NCI-H748 treated with DMSO at 0.1 percent for 48 hours (cell line): Measurements from ENCODE around the gene RAD9A.
A peak's percentile ranks its signal among the peaks of the same experiment; 100 is the strongest.

Experiments used
- DNase-seq: peaks from one replicate; lab custom pipeline; 2025; lab: John Stamatoyannopoulos, UW

RAD9A gene

DNA sequence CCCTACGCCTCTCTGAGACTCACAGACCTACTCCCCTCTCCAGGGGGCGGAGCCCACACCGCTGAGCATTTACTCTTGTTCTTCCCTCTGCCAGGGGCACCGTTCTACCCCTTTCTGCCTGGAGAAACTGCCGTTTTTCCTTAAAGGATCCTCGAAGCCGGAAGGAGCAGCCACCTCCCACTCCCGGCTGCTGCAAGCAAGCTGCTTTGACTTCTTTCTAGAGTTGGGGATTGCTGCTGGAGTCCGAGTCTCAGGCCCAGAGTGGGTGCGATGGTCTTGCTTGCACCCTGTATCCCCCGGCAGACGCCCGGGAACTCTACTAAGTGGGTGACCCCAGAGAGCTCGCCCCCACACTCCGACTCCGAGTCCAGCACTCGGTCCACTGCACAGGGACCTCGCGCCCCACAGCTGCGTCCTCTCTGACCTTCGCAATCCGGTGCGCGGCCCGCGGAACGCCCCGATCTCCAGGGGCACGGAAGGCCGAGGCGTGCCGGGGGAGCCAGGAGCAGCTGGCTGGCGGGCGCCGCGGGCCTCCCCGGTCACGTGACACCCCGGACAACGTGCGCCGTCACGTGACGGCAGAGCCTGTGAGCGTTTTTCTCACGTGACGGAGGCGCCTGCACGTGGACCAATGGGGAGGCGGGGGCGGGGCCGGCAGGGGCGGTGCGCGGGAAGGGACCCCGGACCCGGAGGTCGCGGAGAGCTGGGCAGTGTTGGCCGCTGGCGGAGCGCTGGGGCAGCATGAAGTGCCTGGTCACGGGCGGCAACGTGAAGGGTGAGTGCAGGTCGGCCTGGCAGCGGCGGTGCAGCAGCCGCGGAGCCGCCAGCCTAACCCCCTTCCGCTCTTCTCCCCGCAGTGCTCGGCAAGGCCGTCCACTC is at the start of gene RAD9A:
TSS of gene RAD9A (plus strand) at position 683 of the 879 bp plus-strand sequence. CDS start at position 742, 59 bp downstream.
- peak; percentile 83 for DNase-seq

GRCh38 chr11:67344264-67344663 is 47.5 kb upstream of the RAD9A start:
- DNase-seq = no peak

DNA sequence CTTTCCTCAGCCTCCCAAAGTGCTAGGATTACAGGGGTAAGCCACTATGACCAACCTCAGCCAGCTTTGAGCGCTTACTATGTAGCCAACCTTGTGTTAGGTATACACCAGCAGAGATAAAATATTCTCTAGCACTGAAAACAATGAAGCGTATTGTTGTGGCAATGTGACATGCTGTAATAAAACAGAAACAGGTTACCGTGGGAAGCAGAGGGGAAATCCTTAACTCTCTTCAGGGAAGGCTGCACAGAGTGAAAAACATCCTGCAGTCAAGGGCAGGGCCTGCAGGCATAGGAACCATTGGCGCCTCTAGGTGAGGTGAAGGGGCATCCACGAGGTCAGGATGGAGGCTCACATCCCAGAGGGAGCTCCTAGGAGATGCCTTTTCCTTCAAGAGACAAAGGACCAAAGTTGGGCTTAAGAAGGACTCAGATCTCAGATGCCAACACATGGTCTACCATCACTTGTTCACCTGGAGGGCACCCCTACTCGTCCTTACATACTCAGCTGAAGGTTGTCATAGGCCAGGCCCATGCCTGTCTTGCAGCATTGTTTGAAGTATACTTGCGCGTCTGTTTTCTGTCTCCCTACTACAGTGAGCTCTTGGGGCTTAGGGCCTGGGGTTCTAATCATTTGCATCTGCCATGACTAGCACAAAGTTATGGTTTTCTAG is 46.4 kb upstream of the RAD9A start:
- DNase-seq = no peak

GRCh38 chr11:67345920-67346819 is 45.6 kb upstream of the RAD9A start:
- peak; percentile 7 for DNase-seq

DNA sequence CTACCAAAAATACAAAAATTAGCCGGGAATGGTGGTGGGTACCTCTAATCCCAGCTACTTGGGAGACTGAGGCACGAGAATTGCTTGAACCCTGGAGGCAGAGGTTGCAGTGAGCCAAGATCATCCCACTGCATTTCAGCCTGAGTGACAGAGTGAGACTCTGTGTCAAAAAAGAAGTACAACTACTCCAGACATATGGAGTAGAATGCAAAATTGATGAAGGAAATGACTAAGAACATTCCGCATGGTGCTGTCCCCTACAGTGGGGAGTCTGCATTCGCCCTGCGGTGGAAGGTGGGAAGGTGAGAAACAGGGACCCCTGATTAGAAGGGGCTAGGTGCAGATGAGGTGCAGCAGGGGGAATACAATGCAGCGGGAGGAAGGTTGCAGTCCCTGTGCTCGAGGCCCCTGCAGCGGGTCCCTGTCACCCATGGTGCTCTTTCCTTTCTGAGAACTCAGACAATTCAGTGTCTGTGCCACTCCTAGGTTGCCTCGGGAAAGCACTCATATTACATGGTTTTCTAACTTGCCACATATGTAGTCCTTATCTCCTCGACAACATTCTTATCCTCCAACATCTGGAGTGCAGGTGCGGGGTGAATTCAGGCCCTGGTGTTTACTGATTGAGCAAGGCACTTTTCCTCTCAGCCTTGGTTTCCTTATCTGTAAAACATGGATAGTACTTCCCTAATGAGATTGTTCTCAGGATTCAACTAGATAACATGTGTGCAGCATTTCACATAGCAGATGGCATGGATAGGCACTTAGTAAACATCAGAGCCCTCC is 43.6 kb upstream of the RAD9A start:
- no peak for DNase-seq

DNA sequence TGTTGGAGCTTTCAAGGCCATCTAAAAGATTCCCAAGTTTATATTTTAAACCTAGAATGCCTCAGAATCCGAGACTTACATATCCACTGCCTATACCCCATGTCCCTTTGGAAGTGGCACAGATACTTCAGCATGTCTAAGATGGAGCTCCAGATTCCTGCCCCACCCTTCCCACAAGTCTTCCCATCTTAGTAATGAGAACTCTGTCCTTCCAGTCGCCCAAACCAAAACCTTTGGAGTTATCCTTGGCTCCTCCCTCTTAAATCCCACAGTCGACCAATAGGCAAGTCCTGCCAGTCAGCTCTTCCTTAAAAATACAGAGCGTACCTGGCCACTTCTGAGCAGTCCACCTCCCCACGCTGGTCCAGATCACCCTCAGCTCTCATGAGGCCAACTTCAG is 42.8 kb upstream of the RAD9A start:
- no peak for DNase-seq

DNA sequence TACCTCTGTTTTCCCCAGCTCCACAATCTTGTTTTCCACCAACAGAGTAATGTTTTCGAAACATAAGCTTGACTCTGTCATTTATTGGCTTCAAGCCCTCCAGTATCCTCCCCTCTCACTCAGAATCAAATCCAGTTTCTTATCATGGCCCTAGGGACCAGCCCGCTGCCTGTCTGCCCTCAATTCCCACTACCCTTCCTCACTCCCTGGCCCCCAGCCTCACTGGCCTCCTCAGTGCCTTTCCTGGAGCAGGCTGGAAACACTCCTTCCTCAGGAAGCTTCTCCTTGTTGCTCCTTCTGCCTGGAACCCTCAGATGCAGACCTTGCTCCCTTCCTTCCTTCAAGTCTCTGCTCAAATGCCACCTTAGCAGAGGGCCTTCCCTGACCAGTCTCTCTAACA is 42.3 kb upstream of the RAD9A start:
- DNase-seq = no peak

GRCh38 chr11:67349928-67350465 is 41.8 kb upstream of the RAD9A start:
- no peak for DNase-seq

DNA sequence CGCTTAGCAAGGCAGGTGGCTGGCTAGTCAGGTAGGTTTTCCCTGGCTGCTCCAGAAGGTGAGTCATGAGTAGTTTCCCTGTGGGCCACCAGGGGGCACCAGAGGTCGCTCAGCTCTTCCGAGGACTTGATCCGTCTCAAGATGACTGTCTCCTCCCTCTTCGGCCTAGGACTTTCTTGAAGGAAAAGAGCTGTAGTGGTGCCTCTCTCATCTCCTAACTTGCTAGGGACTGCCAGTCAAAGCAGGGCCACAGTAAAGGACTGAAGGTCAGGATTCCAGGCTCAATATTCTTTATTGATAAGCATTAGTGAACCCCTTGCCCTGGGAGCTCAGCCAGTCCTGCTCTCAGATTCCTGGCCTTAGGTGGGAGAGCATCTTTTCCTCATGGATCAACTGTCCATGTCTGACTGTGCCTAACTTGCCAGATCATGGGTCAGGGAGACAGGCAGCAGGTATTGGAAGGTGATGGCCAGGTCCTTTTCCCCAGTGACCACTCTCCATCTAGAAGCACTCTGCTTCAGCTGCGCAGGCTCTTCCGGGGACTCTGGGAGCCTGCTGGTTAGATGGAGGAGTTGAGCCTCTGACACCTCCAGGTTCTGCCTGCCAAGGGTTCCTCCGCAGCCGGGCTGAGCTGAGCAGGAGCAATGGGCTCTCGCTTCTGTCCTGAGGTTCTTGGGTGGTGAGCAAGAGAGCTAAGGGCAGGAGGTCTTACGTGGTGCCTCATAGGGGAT is 40.3 kb upstream of the RAD9A start:
- peak; percentile 50 for DNase-seq

DNA sequence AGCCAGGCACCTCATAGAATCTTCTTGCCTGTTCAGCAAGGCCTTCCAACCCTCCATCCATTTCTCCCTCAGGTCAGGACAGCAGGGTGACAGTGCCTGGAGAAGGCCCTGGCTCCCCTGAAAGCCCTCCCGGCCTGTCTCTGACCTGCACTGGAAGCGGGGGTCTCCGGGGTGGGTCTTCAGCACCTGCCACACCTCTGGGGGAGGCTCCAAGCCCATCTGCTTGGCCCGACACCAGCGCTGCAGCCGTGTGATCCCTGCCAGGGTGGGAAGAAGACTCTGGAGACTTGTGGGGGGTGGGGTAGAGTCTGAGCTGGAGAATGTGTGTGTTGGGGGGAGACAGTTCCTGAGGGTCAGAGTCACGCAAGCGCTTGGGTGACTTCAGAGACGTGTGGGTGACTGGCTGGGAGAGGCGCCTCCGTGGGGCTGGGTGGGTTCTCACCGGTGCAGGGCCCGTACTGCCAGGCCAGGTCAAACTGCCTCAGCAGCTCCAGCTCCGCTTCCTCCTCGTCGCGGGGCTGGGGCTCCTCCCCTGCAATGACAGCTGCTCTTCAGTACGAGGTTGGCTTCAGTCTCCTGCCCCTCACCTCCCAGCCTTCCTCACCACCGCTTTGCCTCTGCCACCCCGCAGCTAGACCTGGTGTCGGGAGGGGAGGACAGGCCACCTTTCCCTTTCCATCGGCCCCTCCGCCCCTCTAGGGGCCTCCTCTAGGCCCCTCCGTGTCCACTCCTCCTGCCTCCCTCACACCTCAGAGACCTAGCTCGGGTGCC is 39.1 kb upstream of the RAD9A start:
- DNase-seq = peak; percentile 37

- peak; percentile 86 for DNase-seq
Measured at GRCh38 chr11:67353317-67354074, 38.3 kb upstream of the RAD9A start, which contains the start of gene POLD4. TSS of gene POLD4 (minus strand) at chr11:67353546. CDS start at chr11:67353399, 147 bp downstream.

DNA sequence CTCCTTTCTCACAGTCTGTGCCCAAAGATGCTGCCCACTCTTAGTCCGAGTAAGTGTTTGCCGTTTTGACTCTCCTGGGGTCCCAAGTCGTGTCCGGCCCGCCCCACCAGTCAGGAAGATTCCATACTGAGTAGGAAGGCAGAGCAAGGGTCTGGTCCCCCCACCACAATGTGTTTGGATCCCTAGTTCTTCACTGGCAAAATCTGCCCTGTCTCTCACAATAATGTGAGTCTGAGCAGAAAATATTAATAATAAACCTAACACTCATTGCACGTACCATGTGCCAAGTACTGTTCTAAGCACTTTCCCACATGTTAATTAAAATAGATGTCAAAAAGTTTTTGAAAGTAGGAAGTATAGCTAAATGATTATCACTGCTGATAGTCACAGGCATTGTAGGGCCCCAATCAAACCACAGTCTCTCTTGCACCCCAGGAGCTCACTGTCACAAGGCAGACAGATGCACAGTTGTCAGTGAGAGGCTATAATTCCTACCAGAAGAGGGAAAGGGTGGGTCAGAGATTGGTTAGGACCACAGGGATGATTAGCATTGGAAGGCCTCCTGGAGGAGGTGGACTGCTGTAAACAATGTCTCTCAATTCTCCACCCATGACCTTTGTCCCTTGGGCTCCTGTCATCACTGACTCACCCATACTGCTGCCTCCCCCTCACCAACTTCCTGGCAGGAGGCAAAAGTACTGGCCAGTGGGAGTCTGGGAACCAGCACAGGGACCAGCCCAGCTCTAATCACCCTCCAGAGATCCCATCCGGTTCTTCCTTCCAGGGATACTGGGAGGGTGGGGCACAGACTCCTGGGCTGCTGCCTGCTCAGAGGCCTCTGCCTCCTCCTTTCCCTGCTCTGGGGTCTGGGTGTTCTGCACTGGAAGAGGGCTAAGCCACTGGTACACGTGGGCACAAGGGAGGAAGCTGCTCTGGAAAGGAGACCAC is 37.4 kb upstream of the RAD9A start:
- no peak for DNase-seq

GRCh38 chr11:67355023-67355793 is 36.6 kb upstream of the RAD9A start:
- DNase-seq = no peak

- no peak for DNase-seq
Measured at GRCh38 chr11:67355794-67356386, 35.9 kb upstream of the RAD9A start.

- DNase-seq = no peak
Measured at GRCh38 chr11:67356387-67356863, 35.4 kb upstream of the RAD9A start.

DNA sequence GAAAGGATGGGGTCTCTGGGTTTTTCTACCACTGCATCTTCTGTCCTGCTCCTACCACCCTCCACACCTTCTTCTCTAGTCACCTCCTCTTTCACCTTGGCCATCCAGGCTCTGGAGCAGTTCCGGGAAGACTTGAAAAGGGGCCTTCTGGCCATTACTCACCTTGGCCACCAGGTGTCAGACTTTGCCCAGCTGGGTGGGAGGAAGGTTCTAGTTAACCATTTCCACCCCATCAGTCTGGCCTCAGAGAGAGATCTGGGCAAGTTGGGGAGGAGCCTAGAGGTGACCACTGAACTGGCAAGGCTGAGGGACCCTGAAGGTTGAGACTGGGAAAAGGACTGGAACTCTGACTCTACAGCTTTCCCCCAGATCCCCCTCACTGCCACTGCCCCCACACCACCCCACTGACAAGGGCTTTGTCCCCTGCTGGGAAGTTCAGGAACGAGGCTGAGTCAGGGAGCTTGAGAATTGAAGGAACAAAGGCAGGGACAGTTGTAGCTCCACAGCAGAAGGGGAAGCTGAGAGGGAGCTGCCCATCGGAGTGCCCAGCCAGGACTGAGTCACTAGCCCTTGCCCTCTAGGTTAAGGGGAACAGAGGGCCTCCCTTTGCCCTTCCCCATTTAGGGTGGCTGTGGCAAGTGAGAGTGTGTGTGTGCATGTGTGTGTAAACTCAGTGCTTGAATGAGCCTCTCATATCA is 34.8 kb upstream of the RAD9A start:
- DNase-seq = peak; percentile 58
